IMR-90 (cell line): Measurements from ENCODE around the gene ARPC5. TPM values are rescaled to one million over a fixed set of nuclear protein-coding genes. Genes with fewer than 3 reads are reported as not detected.

Experiments
- ATAC-seq: fragments of 200-7000 bp; cut with Tn5 transposase; 2 replicates; pipeline ENCODE4 v1.9.1; 2020; ENCODE audit warnings: low read depth, mild to moderate bottlenecking, moderate library complexity
- BruUV-seq: library from RNA; stranded (reverse); fragments of 400-500 nt; replicated peaks from 2 replicates; lab custom pipeline; 2021; lab: Mats Ljungman, UMichigan
- CTCF ChIA-PET: fragments of 300-600 bp; formaldehyde crosslinking; extraction: SDS; loops from one replicate; lab custom pipeline; 2021; ENCODE audit warnings: antibody characterized with exemption; lab: Yijun Ruan, JAX
- POLR2A ChIA-PET: fragments of 300-600 bp; sonication (Branson Sonifier 250); formaldehyde crosslinking; loops from one replicate; lab custom pipeline; 2022; ENCODE audit warnings: antibody characterized with exemption; ENCODE audit not compliant: unreplicated experiment; lab: Charles Lee
- DNase-seq: peaks from one replicate; pipeline ENCODE4 v3.0.0; 2013
- H2AFZ ChIP-seq: replicated peaks from 2 replicates; pipeline ENCODE3; 2013; ENCODE audit warnings: low read length, mild to moderate bottlenecking; ENCODE audit not compliant: poor library complexity
- H2AK5ac ChIP-seq: 2 replicates; pipeline ENCODE4 v1.6.1; 2013; ENCODE audit warnings: low read depth, low read length, inconsistent platforms
- H2AK9ac ChIP-seq: replicated peaks from 2 replicates; pipeline ENCODE3; 2013; ENCODE audit warnings: mild to moderate bottlenecking, low read depth, low read length, moderate library complexity; ENCODE audit not compliant: poor library complexity
- H2BK120ac ChIP-seq: 2 replicates; pipeline ENCODE4 v1.6.1; 2013; ENCODE audit warnings: low read depth, low read length, inconsistent platforms
- H2BK15ac ChIP-seq: 3 replicates; pipeline ENCODE4 v1.6.1; 2013; ENCODE audit warnings: low read depth, low read length, inconsistent platforms
- H2BK20ac ChIP-seq: 2 replicates; pipeline ENCODE4 v1.6.1; 2013; ENCODE audit warnings: low read depth, mild to moderate bottlenecking, inconsistent platforms, low read length, moderate library complexity
- H2BK5ac ChIP-seq: 2 replicates; pipeline ENCODE4 v1.6.1; 2013; ENCODE audit warnings: mild to moderate bottlenecking, low read depth, low read length, inconsistent platforms; ENCODE audit not compliant: poor library complexity, severe bottlenecking
- H3K14ac ChIP-seq: replicated peaks from 2 replicates; pipeline ENCODE4 v1.6.1; 2013; ENCODE audit warnings: low read depth, low read length, inconsistent platforms
- H3K18ac ChIP-seq: 2 replicates; pipeline ENCODE4 v1.6.1; 2013; ENCODE audit warnings: low read depth, low read length, control low read depth
- H3K23ac ChIP-seq: 2 replicates; pipeline ENCODE4 v1.6.1; 2013; ENCODE audit warnings: low read depth, low read length, inconsistent platforms
- H3K27ac ChIP-seq: 2 replicates; pipeline ENCODE4 v1.5.1; 2013; ENCODE audit warnings: mild to moderate bottlenecking, control low read depth, low read length; ENCODE audit not compliant: insufficient read depth
- H3K27me3 ChIP-seq: 2 replicates; pipeline ENCODE4 v1.6.1; 2013; ENCODE audit warnings: low read length; ENCODE audit not compliant: control insufficient read depth, insufficient read depth
- H3K36me3 ChIP-seq: 2 replicates; pipeline ENCODE4 v1.6.1; 2013; ENCODE audit warnings: low read length, mixed read lengths; ENCODE audit not compliant: control insufficient read depth, insufficient read depth
- H3K4ac ChIP-seq: 2 replicates; pipeline ENCODE4 v1.6.1; 2013; ENCODE audit warnings: low read depth, low read length, inconsistent platforms
- H3K4me1 ChIP-seq: 2 replicates; pipeline ENCODE4 v1.6.1; 2013; ENCODE audit warnings: low read length, mixed read lengths; ENCODE audit not compliant: control insufficient read depth, insufficient read depth
- H3K4me2 ChIP-seq: 2 replicates; pipeline ENCODE4 v1.6.1; 2013; ENCODE audit warnings: low read depth, mild to moderate bottlenecking, control low read depth, low read length, moderate library complexity
- H3K4me3 ChIP-seq: 2 replicates; pipeline ENCODE4 v1.5.1; 2013; ENCODE audit warnings: low read depth, mild to moderate bottlenecking, control low read depth, low read length, moderate library complexity; ENCODE audit not compliant: insufficient read depth
- H3K56ac ChIP-seq: 2 replicates; pipeline ENCODE4 v1.6.1; 2013; ENCODE audit warnings: low read length, inconsistent platforms; ENCODE audit not compliant: insufficient read depth; ENCODE audit errors: extremely low read depth
- H3K79me1 ChIP-seq, 2 experiments: 2 replicates each; pipeline ENCODE4 v1.6.1; 2013; ENCODE audit warnings: low read length in 2 of 2, inconsistent platforms in 1 of 2, low read depth in 1 of 2
- H3K9ac ChIP-seq: 2 replicates; pipeline ENCODE4 v1.6.1; 2013; ENCODE audit warnings: low read depth, low read length, control low read depth
- H3K9me1 ChIP-seq: 2 replicates; pipeline ENCODE4 v1.6.1; 2013; ENCODE audit warnings: low read length, inconsistent platforms; ENCODE audit not compliant: insufficient read depth
- H3K9me3 ChIP-seq: 2 replicates; pipeline ENCODE4 v1.6.1; 2013; ENCODE audit warnings: low read length; ENCODE audit not compliant: control insufficient read depth, insufficient read depth
- H4K20me1 ChIP-seq: 2 replicates; pipeline ENCODE4 v1.6.1; 2013; ENCODE audit warnings: low read length, inconsistent platforms; ENCODE audit not compliant: insufficient read depth
- H4K5ac ChIP-seq: 2 replicates; pipeline ENCODE4 v1.6.1; 2013; ENCODE audit warnings: mild to moderate bottlenecking, low read depth, low read length, control low read depth
- H4K8ac ChIP-seq, 2 experiments: 2 replicates each; pipeline ENCODE4 v1.6.1; 2013; ENCODE audit warnings: low read depth in 2 of 2, low read length in 2 of 2, control low read depth in 1 of 2, inconsistent platforms in 1 of 2
- H4K91ac ChIP-seq: 2 replicates; pipeline ENCODE4 v1.6.1; 2013; ENCODE audit warnings: low read depth, low read length, inconsistent platforms; ENCODE audit not compliant: insufficient read depth
- BHLHE40 ChIP-seq: fragments of 150-350 bp; IDR thresholded peaks from 2 replicates; pipeline ENCODE4 v1.6.1; 2016; ENCODE audit warnings: mild to moderate bottlenecking, low read depth, low read length
- CEBPB ChIP-seq: IDR thresholded peaks from 2 replicates; pipeline ENCODE4 v1.6.1; 2012; ENCODE audit warnings: low read depth, low read length, improper control_type of control experiment
- CHD1 ChIP-seq: IDR thresholded peaks from 2 replicates; pipeline ENCODE4 v1.6.1; 2012; ENCODE audit warnings: low read depth, low read length, improper control_type of control experiment
- CTCF ChIP-seq: conservative IDR thresholded peaks from 2 replicates; pipeline ENCODE4 v1.5.1; 2012; ENCODE audit warnings: mild to moderate bottlenecking, low read depth, low read length, improper control_type of control experiment
- ELK1 ChIP-seq: fragments of 150-350 bp; IDR thresholded peaks from 2 replicates; pipeline ENCODE4 v1.6.1; 2016; ENCODE audit warnings: low read depth, mild to moderate bottlenecking, low read length, moderate library complexity, borderline replicate concordance
- FOS ChIP-seq: fragments of 150-350 bp; IDR thresholded peaks from 2 replicates; pipeline ENCODE4 v1.6.1; 2016; ENCODE audit warnings: low read depth, low read length
- MAFK ChIP-seq: IDR thresholded peaks from 2 replicates; pipeline ENCODE4 v1.6.1; 2012; ENCODE audit warnings: low read depth, low read length, improper control_type of control experiment
- MAZ ChIP-seq: IDR thresholded peaks from 2 replicates; pipeline ENCODE4 v1.6.1; 2012; ENCODE audit warnings: low read depth, mild to moderate bottlenecking, low read length, improper control_type of control experiment, moderate library complexity, borderline replicate concordance
- MXI1 ChIP-seq: IDR thresholded peaks from 2 replicates; pipeline ENCODE4 v1.6.1; 2012; ENCODE audit warnings: low read depth, mild to moderate bottlenecking, low read length, moderate library complexity, borderline replicate concordance
- RAD21 ChIP-seq: IDR thresholded peaks from 2 replicates; pipeline ENCODE4 v1.6.1; 2012; ENCODE audit warnings: low read length, improper control_type of control experiment
- RCOR1 ChIP-seq: IDR thresholded peaks from 2 replicates; pipeline ENCODE4 v1.6.1; 2012; ENCODE audit warnings: mild to moderate bottlenecking, low read length, improper control_type of control experiment; ENCODE audit not compliant: insufficient replicate concordance
- RFX5 ChIP-seq: IDR thresholded peaks from 2 replicates; pipeline ENCODE4 v1.8.0; 2012; ENCODE audit warnings: low read depth, mild to moderate bottlenecking, low read length, moderate library complexity
- SMC3 ChIP-seq: fragments of 150-350 bp; IDR thresholded peaks from 2 replicates; pipeline ENCODE4 v1.6.1; 2016; ENCODE audit warnings: low read depth, mild to moderate bottlenecking, antibody characterized with exemption, low read length, moderate library complexity
- WGBS, 2 experiments: methylation state at CpG; one replicate each; pipeline versions ENCODE4 v1.1.5 to v1.1.7; 2013; ENCODE audit warnings: missing lambda C conversion rate in 2 of 2; ENCODE audit not compliant: insufficient read length in 1 of 2; ENCODE audit errors: extremely low coverage in 2 of 2; 5-methylcytosine and 5-hydroxymethylcytosine counted together
- dilution Hi-C: fragments of 300-500 bp; cut with HindIII; formaldehyde crosslinking; loops from one replicate; pipeline ENCODE4 v1.14.3; 2018; ENCODE audit warnings: low sequenced_read_pairs; ENCODE audit not compliant: unreplicated experiment
- in situ Hi-C: fragments of 300-500 bp; cut with MboI; formaldehyde crosslinking; loops from 3 replicates; pipeline ENCODE4 v1.14.3; 2019; ENCODE audit warnings: low sequenced_read_pairs, inconsistent platforms, mixed read lengths
- intact Hi-C: fragments of 100-400 bp; cut with micrococcal nuclease; formaldehyde crosslinking; loops from 2 replicates; pipeline ENCODE4 v1.10.0; 2022
- polyA plus RNA-seq, 3 experiments: library from polyadenylated mRNA; depleted of rRNA; stranded (reverse); fragments of >200 nt; gene quantifications; 2 replicates each; pipeline ENCODE4 v1.2.3, GENCODE V29; 2012; ENCODE audit warnings: low replicate concordance in 1 of 3
- total RNA-seq: library from RNA; depleted of rRNA; stranded (reverse); fragments of >200 nt; gene quantifications from 2 replicates; pipeline ENCODE4 v1.2.3, GENCODE V29; 2012

ARPC5 gene
- total and polyA plus RNA-seq, 2 of the 4 experiments (the other 2 are of a cell fraction), result 132 to 212 TPM

- in situ Hi-C loops, result loop anchor here (10.0 kb wide), 2 partner anchors 145 to 335 kb away; partner anchors contain the start of gene SMG7
- no peak overlapping the region for H2AK9ac ChIP-seq
- no peak for ATAC-seq
Observed at GRCh38 chr1:183619781-183620180, 15.8 kb downstream of the ARPC5 start.

More at GRCh38 chr1:183619781-183620180, 15.8 kb downstream of the ARPC5 start:
- H3K4ac ChIP-seq, result no peak overlapping the region
- H3K9me3 ChIP-seq, result no peaks in the 10 kb centered on the region
- no peak for DNase-seq
- no peaks in the 10 kb centered on the region for H4K20me1 ChIP-seq
- no peaks in the 10 kb centered on the region for H3K4me1 ChIP-seq
- H3K14ac ChIP-seq, result no peak overlapping the region
- intact Hi-C loops, result no loop called here
- H3K56ac ChIP-seq, result no peak overlapping the region
- no peak overlapping the region for H2BK120ac ChIP-seq
- H2BK15ac ChIP-seq, result no peak overlapping the region
- H4K91ac ChIP-seq, result no peak overlapping the region
- dilution Hi-C loops, result no loop called here
- no peak overlapping the region for H3K4me2 ChIP-seq
- H3K4me3 ChIP-seq, result no peak overlapping the region
- H2BK5ac ChIP-seq, result no peak overlapping the region
- H2AFZ ChIP-seq, result no peak overlapping the region
- H3K27me3 ChIP-seq, result no peaks in the 10 kb centered on the region
- H4K8ac ChIP-seq, result no peak overlapping the region
- no peak overlapping the region for H3K27ac ChIP-seq
- ChIA-PET CTCF (interaction anchor here (1.0 kb wide), 1 partner anchor 10 kb away, joined by 3 read pairs; no protein-coding TSS in a partner anchor), POLR2A (no interaction called here)
- no peak overlapping the region for H3K18ac ChIP-seq
- H4K5ac ChIP-seq, result no peak overlapping the region
- no peak overlapping the region for H2BK20ac ChIP-seq
- H3K36me3 ChIP-seq, result no peaks in the 10 kb centered on the region
- BruUV-seq, result no TSS peak
- H3K23ac ChIP-seq, result no peak overlapping the region
- TF ChIP-seq FOS (no peak), MAFK (no peak), RAD21 (no peak), MAZ (no peak), ELK1 (no peak), BHLHE40 (no peak), SMC3 (no peak), RFX5 (no peak), CTCF (no peak), CHD1 (no peak), CEBPB (no peak), RCOR1 (no peak), MXI1 (no peak)
- no CpG with 5 or more reads among the region's 1 CpG for WGBS, 2 experiments
- H3K79me1 ChIP-seq, result peaks cover 0 to 6% of the 10 kb centered on the region in 2 experiments; a peak in 2 of 4 replicates
- H2AK5ac ChIP-seq, result no peak overlapping the region
- H3K9ac ChIP-seq, result no peak overlapping the region
- no peaks in the 10 kb centered on the region for H3K9me1 ChIP-seq
